T-helper 2 cell treated with Interferon-gamma antibody and Interleukin-4, amounts not matched to agents 100 ng/mL and 5 ng/mL, for 36 hours (primary cell): ENCODE results near the gene SFTPB. TPM values are rescaled to one million over a fixed set of nuclear protein-coding genes. Genes with fewer than 3 reads are reported as not detected.

Experiments used
- intact Hi-C: fragments of 100-400 bp; cut with micrococcal nuclease; formaldehyde crosslinking; loops from one replicate; pipeline ENCODE4 v1.15.1; 2023
- total RNA-seq: library from RNA; stranded (reverse); gene quantifications from 2 replicates; pipeline ENCODE4 v1.2.3, GENCODE V29; 2022

The SFTPB gene
- total RNA-seq, 1 donor from 2014 or later = not detected

DNA sequence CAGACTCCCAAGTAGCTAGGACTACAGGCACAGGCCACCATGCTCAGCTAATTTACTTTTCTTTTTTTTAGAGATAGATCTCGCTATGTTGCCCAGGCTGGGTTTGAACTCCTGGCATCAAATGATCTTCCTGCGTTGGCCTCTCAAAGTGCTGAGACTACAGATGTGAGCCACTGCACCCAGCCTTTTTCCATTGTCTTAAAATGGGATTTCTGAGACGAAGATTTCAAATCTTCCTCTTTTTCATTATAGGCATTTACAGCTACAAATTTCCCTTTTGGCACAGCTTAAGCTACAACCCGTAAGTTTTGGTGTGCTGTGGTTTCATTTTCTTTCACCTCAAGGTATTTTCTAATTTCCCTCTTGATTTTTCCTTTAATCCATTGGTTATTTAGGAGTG, 34.8 kb upstream of the SFTPB start:
- intact Hi-C loops = no loop called here

- intact Hi-C loops = no loop called here
Observed at GRCh38 chr2:85702172-85702571, 34.2 kb upstream of the SFTPB start.

DNA sequence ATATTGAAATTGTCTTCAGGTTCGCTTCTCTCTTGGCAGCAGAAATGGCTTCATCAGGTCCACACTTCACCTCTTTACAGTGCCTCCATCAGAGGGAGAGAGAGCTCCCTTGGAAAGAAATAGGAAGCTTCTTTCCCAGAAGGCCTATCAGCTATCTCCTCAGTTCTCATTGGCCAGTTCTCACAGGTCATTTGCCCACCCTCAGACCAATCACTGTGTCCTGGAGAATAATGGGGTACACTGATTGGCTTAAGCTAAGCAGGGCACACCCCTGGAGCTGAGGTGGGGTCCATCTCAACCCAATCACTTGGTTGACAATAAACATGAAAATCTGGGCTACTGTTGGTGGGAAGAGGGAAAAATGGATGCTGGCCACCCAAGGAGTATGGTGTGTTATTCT, 31.3 kb upstream of the SFTPB start:
- intact Hi-C loops = no loop called here

GRCh38 chr2:85698880-85699254, 30.9 kb upstream of the SFTPB start:
- intact Hi-C loops = no loop called here

DNA sequence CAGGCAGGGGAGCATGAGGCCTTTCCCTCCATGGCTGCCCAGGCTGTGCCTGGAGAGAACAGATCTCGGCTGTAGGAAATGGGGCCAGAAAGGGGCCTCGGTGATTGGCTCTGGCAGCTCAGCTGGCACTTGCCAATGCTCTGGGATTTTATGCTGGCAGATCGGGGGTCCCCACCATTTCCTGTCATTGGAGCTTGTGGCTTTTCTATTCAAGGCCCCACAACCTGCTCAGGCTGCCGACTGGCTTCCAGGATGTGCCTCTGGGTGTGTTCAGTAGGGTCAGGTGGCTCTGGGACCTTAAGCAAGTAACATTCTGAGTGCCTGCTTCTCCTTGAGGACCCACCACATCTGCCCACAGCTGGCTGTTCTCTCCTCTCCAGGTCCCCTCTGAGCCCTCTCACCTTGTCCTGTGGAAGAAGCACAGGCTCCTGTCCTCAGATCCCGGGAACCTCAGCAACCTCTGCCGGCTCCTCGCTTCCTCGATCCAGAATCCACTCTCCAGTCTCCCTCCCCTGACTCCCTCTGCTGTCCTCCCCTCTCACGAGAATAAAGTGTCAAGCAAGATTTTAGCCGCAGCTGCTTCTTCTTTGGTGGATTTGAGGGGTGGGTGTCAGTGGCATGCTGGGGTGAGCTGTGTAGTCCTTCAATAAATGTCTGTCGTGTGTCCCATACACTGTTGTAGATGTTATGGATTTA, 30.3 kb upstream of the SFTPB start:
- intact Hi-C loops = no loop called here

DNA sequence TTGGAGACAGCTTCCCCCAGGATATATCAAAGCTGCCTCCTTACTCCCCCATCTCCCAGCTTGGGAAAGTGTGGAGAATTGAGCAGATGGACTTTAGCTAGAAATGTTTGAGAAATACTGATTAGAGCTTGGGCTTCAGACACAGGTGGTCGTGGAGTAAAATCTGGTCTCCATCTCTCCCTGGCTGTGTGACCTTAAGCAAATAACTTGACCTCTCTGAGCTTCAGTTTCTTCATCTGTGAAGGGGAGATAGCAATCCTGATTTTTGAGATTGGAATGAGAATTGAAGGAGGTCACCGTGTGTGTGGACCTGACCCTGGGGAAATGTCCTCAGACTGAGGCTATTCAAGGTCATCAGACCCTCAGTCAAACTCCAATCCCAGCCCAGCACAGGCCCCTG, 29.7 kb upstream of the SFTPB start:
- intact Hi-C loops = no loop called here

- intact Hi-C loops = no loop called here
Observed at GRCh38 chr2:85697096-85697495, 29.1 kb upstream of the SFTPB start.

DNA sequence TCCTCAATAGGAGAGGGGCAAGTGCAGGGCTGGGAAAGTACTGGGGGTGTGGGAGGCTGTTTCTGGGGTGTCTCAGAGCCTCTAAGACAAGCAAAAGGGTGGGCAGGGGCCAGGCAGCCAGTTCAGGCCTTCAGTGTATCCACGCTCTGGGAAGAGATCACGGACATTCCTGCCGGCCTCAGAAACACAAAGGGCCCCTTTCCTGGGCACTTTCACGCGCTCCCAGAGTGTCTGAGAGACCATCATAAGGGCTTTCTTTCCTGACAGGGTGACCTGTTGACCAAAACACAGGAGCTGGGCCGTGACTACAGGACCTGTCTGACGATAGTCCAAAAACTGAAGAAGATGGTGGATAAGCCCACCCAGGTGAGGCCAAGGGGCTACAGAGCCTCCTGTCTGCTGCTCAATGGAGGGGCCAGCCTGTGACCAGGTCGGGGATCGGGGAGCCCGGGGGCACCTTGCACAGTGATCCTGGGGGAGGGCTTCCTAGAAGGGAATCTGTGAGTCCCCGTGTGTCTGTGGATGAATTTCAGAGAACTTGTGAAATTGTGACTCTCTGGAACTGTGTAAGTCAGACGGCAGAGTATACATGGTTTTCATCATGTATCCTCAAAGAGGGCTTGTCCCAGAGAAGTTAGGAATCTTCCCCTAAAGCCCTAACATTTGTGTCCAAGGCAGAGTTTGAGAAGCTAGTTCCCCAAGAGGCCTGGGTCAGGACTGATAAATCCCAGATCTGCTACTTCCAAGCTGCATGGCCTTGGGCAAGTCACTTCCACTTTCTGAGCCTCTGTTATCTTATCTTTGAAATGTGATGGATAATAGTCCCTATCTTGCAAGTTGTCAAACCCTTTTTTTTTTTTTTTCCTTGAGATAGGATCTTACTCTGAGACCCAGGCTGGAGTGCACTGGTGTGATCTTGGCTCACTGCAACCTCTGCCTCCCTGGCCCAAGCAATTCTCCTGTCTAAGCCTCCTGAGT, 28.0 kb upstream of the SFTPB start:
- intact Hi-C loops = no loop called here

DNA sequence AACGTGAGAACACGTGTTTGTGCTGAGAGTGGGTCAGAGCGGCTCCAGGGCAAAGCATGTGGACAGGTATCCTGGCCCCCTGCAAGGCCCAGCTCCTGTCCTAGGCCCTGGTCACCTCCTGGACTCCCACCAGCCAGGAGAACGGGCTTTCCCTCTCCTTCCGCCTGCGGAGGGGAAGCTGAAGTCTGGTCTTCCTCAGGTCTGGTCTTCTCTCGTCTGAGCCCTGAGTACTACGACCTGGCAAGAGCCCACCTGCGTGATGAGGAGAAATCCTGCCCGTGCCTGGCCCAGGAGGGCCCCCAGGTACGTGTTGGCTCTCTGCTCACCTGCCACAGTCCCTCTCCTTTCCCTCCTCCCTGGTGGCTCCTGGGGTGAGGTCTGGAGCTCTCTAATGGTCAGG, 27.1 kb upstream of the SFTPB start:
- intact Hi-C loops = no loop called here

DNA sequence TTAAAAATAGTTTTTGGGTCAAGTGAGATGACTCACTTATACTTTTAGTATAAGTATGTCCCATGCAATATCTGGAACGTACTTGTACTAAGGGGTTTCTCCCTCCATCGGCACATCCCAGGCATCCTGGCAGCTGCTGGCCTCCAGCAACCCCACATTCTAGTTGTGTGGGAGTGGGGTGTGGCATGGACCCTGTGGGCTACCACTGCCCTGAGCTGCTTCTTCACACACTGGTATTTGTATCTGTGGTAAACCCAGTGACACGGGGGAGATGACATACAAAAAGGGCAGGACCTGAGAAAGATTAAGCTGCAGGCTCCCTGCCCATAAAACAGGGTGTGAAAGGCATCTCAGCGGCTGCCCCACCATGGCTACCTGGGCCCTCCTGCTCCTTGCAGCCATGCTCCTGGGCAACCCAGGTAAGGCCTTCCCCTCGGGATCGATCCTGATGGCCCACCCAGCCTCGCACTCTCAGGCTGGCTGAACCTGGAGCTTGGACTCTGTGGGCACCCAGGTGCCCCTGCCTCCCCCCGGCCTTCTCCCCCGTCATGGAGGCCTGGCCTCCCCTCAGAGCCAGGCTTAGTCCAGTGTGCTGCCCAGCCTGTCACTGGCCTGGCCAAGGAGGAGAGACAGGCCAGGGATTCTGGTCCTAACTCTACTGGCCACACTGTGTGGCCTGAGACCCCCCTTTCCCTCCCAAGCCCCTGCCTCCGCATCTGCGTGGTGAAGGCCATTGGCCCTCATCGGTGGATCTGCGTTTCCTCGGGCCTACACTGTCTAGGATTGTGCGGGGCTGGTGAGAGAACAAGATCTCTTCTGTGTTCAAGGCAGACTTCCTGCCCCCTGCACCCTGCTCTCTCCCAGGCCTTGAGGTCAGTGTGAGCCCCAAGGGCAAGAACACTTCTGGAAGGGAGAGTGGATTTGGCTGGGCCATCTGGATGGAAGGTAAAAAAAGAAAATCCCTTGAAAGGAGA, 26.3 kb upstream of the SFTPB start, which contains the start of gene GNLY:
Gene GNLY, plus strand, starts transcription at position 307 of the 974 bp plus-strand sequence. Its CDS starts 61 bp downstream, at position 368.
- intact Hi-C loops = no loop called here

DNA sequence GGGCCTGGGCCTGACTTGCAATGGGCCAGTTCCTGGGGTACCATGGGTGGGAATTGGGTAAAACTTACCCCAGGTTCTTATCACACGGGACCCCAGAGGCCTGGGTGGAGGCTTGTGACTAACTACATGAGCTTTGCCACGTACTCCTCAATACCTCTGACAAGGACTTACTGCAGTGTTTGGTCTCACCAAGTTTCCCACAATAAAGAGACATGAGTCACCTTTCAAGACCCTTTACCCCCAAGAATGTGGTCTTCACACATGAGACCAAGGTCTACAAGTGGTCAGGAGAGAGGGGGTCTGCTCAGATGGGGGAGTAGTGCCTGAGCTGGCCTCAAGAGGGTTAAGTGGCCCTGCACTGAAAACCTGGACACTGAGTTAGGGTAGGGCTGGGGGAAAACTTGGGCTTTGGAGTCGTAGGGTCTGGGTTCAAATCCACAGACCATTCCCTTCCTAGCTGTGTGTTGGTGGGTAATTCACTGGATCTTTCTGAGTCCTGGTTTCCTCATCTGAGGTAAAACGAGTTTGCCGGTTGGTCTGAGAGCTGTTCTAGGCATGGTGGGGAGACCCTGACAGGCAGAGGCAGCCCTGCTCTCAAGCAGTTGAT, 24.1 kb upstream of the SFTPB start:
- intact Hi-C loops = no loop called here

DNA sequence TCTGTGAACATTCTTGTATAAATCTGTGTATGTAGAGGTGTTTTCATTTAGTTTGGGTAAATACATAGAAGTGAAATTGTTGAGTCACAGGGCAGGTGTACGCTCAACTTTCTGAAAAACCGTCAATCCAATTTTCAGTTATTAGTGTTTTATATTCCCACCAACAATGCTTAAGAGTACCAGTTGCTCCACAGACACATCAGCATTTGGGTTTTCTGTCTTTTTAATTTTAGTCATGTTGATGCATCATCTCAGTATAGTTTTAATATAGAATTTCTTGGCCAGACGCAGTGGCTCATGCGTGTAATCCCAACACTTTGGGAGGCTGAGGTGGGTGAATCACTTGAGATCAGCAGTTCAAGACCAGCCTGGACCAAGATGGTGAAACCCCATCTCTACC, 22.9 kb upstream of the SFTPB start:
- intact Hi-C loops = no loop called here

- intact Hi-C loops = no loop called here
Observed at GRCh38 chr2:85684806-85685205, 16.8 kb upstream of the SFTPB start.

DNA sequence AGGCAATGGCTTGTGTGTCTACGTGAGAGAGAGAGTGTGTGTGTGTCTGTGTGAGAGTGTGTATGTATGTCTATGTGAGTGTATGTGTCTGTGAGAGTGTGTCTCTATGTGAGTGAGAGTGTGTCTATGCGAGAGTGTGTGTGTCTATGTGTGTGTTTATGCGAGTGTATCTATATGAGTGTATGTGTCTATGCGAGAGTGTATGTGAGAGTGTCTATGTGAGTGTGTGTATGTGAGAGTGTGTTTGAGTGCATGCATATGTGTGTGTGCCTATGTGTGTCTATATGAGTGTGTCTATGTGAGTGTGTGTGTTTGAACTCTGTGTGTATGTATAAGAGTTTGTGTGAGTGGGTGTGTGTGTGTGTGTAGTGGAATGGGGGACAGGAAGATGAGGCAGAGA, 16.4 kb upstream of the SFTPB start:
- intact Hi-C loops = no loop called here

DNA sequence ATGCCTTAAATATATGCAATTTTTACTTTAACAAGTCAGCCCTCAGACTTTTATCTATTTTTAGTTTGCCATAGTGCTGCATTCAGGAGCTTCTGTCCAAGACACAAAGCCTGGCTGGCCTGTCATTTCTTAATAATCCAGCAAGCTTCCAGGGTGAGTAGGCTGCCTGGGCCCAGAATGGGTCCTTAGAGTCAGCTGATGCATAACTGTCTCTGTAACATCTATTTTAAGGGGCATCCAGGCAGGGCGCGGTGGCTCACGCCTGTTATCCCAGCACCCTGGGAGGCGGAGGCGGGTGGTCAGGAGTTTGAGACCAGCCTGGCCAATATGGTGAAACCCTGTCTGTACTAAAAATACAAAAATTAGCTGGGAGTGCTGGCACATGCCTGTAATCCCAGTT, 14.4 kb upstream of the SFTPB start:
- intact Hi-C loops = no loop called here

GRCh38 chr2:85681776-85682175, 13.8 kb upstream of the SFTPB start:
- intact Hi-C loops = no loop called here

DNA sequence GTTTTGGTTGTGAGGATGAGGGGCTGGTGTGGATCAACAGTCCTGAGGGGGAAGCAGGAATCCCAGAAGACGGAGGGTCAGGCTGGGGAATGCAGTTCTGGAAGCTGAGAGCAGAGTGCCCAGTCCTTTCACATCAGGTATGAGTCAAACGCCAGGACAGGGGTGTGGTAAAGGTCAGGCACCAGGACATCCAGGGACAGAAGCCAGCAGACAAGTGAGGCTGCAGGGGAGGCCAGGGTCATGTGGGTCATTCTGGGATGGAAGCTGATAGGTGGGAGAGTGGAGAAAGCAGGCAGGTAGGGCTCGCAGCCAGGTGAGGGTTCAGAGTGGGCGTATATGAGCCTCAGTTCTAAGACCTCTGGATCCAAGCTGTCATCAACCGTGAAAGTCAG, 13.4 kb upstream of the SFTPB start:
- intact Hi-C loops = no loop called here

DNA sequence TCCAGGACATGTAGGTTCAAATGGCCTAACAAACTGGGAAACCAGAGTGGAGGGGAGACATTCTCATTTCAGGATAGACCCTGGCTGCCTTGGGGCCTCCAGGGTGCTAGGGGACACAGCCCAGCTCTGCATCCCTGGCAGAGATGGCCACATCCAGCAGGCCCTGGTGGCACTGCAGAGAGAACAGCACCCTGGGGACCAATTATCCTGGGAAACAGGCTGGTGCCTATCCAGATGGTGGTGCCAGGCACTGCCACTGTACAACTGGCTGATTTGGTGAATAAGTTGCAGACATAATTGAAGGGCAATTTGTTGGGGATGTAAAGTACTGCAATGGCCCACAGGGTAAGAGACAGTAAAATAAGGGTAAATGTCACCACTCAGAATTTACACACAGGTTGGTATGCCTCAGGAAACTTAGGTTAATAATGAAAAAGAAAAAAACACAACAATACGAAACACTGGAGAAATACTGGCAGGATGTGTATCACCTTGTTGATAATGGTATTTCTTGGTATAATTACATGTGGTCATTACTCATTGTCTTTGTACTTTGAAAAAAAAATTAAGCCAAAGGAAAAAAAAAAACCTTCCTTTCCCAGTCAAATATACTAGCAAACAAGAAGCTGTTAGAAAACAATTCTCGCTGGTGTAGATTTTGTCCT, 12.8 kb upstream of the SFTPB start:
- intact Hi-C loops = no loop called here

DNA sequence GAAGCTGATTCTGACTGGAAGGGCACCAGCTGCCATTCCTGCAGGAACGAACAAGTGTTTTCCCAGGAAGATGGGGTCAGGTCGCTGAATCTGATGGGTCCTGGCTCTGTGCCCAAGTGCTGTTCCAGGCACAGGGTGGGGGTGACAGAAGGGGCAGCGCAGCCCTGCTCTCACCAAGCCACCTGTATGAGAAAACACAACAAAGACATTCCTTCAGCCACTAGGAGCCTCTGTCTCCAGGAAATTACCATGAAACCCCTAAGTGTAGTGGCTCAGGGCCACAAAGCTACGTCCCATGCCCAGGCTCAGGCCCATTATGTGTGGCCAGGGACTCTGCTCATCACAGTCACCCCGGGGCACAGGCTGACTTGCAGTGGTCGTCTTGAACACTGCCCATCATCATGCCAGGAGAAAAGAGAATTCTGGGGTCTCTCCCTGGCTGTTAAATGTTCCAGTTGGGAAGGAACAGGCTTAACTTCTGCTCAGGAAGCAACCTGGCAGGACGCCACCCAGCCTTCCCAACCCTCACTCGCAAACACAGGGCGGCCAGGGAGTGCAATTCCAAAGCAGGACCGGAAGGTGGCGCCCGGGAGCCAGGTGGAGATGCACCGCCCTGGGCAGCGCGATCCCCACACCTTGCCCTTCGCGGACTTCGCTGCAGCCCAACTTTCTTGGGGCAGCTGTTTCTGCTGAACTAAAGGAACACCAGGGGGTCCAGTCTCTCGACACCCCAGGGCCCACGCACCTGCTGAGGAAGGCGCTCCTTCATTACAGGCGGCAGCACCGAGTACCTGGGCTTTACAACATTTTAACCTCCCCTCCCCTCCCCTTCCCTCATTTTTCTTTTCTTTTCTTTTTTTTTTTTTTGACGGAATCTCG, 11.0 kb upstream of the SFTPB start:
- intact Hi-C loops = loop anchor here (1.0 kb wide), 2 partner anchors 28 to 135 kb away; no protein-coding TSS in a partner anchor
